GM06990 (cell line): ENCODE measurements around the gene EIF1B.

Experiments used
- DNase-seq: peaks from one replicate; pipeline ENCODE4 v3.0.0-alpha.2; 2011; ENCODE audit not compliant: insufficient read length; ENCODE audit errors: extremely low read depth
- H3K27me3 ChIP-seq: replicated peaks from 2 replicates; pipeline ENCODE4 v1.6.0; 2011; ENCODE audit warnings: low read length; ENCODE audit not compliant: control insufficient read depth, insufficient read depth
- H3K36me3 ChIP-seq: 2 replicates; pipeline ENCODE4 v1.5.1; 2011; ENCODE audit warnings: low read length; ENCODE audit not compliant: control insufficient read depth, insufficient read depth
- H3K4me3 ChIP-seq: replicated peaks from 2 replicates; pipeline ENCODE4 v1.5.1; 2011; ENCODE audit warnings: low read depth, mild to moderate bottlenecking, control low read depth, low read length
- CTCF ChIP-seq: IDR thresholded peaks from 2 replicates; pipeline ENCODE4 v1.5.1; 2011; ENCODE audit warnings: low read length, control low read depth, mild to moderate bottlenecking, inconsistent platforms; ENCODE audit not compliant: insufficient read depth, poor library complexity, severe bottlenecking

The EIF1B gene

GRCh38 chr3:40350529-40350928 lies 41.0 kb downstream of the EIF1B start:
- Histone ChIP-seq H3K36me3 (no peaks in the 10 kb centered on the region), H3K27me3 (no peaks in the 10 kb centered on the region), H3K4me3 (no peak overlapping the region)
- no peak for TF ChIP-seq CTCF
- no peak for DNase-seq

DNA sequence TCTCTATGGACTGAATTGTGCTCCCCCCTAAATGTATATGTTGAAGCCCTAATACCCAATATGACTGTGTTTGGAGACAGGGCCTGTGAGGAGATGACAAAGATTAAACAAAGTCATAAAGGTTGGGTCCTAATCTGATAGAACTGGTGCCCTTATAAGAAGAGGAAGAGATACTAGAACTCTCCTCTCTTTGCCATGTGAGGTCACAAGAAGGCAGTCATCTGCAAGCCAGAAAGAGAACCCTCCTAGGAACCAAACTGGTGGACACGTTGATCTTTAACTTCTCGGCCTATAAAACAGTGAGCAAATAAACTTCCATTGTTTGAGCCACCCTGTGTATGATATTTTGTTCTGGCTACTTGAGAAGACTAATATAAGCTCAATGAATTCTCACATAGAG lies 45.9 kb downstream of the EIF1B start:
- no peak for TF ChIP-seq CTCF
- no peak for DNase-seq
- Histone ChIP-seq H3K27me3 (no peaks in the 10 kb centered on the region), H3K4me3 (no peak overlapping the region), H3K36me3 (no peaks in the 10 kb centered on the region)

- Histone ChIP-seq H3K27me3 (no peaks in the 10 kb centered on the region), H3K36me3 (no peaks in the 10 kb centered on the region), H3K4me3 (no peak overlapping the region)
- no peak for DNase-seq
- TF ChIP-seq CTCF: no peak
Measured at GRCh38 chr3:40358454-40358853, 48.9 kb downstream of the EIF1B start.
